K562 (cell line): ENCODE measurements around the gene SIGLEC6. TPM values are rescaled to one million over a fixed set of nuclear protein-coding genes. Genes with fewer than 3 reads are reported as not detected.

Experiments
- CEBPB ChIP-seq: fragments of 450-650 bp; IDR thresholded peaks from 2 replicates; pipeline ENCODE4 v1.6.1; 2016; ENCODE audit warnings: missing genetic modification characterization, missing compliant biosample characterization
- CHD1 ChIP-seq: fragments of 200-600 bp; sonication (generic); IDR thresholded peaks from one replicate; pipeline ENCODE4 v1.6.1; 2012; ENCODE audit warnings: mild to moderate bottlenecking, moderate library complexity, low read length, inconsistent platforms
- HDGF ChIP-seq: fragments of 450-650 bp; IDR thresholded peaks from 2 replicates; pipeline ENCODE4 v1.6.1; 2016
- JUND ChIP-seq, 2 experiments: IDR thresholded peaks; 2 replicates in 1 of 2; 3 replicates in 1 of 2; pipeline ENCODE4 v1.6.1; 2011; ENCODE audit warnings: borderline replicate concordance in 2 of 2, low read depth in 2 of 2, low read length in 2 of 2, improper control_type of control experiment in 1 of 2, missing biosample characterization in 1 of 2, missing genetic modification characterization in 1 of 2, missing genetic modification reagents in 1 of 2
- MECOM ChIP-seq: fragments of 250-450 bp; sonication (Bioruptor Pico); IDR thresholded peaks from 2 replicates; pipeline ENCODE4 v1.8.0; 2022; ENCODE audit warnings: inconsistent platforms
- MTA2 ChIP-seq: fragments of 450-650 bp; IDR thresholded peaks from 2 replicates; pipeline ENCODE4 v1.6.1; 2016; ENCODE audit warnings: low read depth
- MTF1 ChIP-seq: fragments of 250-450 bp; sonication (Bioruptor Pico); IDR thresholded peaks from 2 replicates; pipeline ENCODE4 v1.9.0; 2021; ENCODE audit warnings: moderate library complexity, mild to moderate bottlenecking, inconsistent platforms, borderline replicate concordance
- NFRKB ChIP-seq: fragments of 450-650 bp; IDR thresholded peaks from 2 replicates; pipeline ENCODE4 v1.6.1; 2016; ENCODE audit warnings: low read depth
- NR2F6 ChIP-seq: fragments of 450-650 bp; formaldehyde crosslinking; IDR thresholded peaks from 2 replicates; pipeline ENCODE4 v1.4.0; 2020; ENCODE audit warnings: mild to moderate bottlenecking
- RB1 ChIP-seq: fragments of 450-650 bp; IDR thresholded peaks from 2 replicates; pipeline ENCODE4 v1.6.1; 2017; ENCODE audit warnings: low read depth, mild to moderate bottlenecking
- SIRT6 ChIP-seq: IDR thresholded peaks from one replicate; pipeline ENCODE4 v1.6.1; 2012; ENCODE audit warnings: low read depth, mild to moderate bottlenecking, control low read depth, inconsistent platforms, low read length, moderate library complexity
- SREBF2 ChIP-seq: sonication (generic); formaldehyde crosslinking; IDR thresholded peaks from 2 replicates; pipeline ENCODE4 v1.4.0; 2020; ENCODE audit warnings: mild to moderate bottlenecking, missing genetic modification reagents
- SRSF9 ChIP-seq: fragments of 200-400 bp; formaldehyde crosslinking; IDR thresholded peaks from 2 replicates; pipeline ENCODE4 v1.6.1; 2017; ENCODE audit warnings: low read depth, low read length, borderline replicate concordance
- XRCC5 ChIP-seq: fragments of 200-400 bp; formaldehyde crosslinking; IDR thresholded peaks from 2 replicates; pipeline ENCODE4 v1.6.1; 2017; ENCODE audit warnings: low read depth, mild to moderate bottlenecking, low read length
- ZKSCAN1 ChIP-seq: fragments of 150-350 bp; IDR thresholded peaks from 2 replicates; pipeline ENCODE4 v1.6.1; 2016; ENCODE audit warnings: low read depth, low read length
- ZNF217 ChIP-seq: sonication (generic); formaldehyde crosslinking; IDR thresholded peaks from 2 replicates; pipeline ENCODE4 v1.8.0; 2022; ENCODE audit warnings: mild to moderate bottlenecking, missing genetic modification reagents
- ZNF3 ChIP-seq: fragments of 250-450 bp; sonication (Bioruptor Pico); IDR thresholded peaks from 2 replicates; pipeline ENCODE4 v1.5.0; 2021; ENCODE audit warnings: mild to moderate bottlenecking, moderate library complexity
- ZNF431 ChIP-seq: sonication (generic); formaldehyde crosslinking; IDR thresholded peaks from 2 replicates; pipeline ENCODE4 v1.8.0; 2022; ENCODE audit warnings: mild to moderate bottlenecking, missing genetic modification reagents
- ZNF436 ChIP-seq: fragments of 250-450, 450-650 bp; sonication (Bioruptor Pico); formaldehyde crosslinking; IDR thresholded peaks from 2 replicates; pipeline ENCODE4 v1.7.0; 2020; ENCODE audit warnings: mild to moderate bottlenecking
- ZNF583 ChIP-seq: fragments of 250-450 bp; sonication (Bioruptor Pico); IDR thresholded peaks from 2 replicates; pipeline ENCODE4 v1.4.0; 2020
- polyA plus RNA-seq, 8 experiments: library from polyadenylated mRNA; depleted of rRNA in 4 of 8; stranded (reverse) in 5 of 8; unstranded in 3 of 8; fragments of >200 nt; fragmentation: Nextera tagmentation in 2 of 8; fragmentation: Illumina TruSeq in 1 of 8; extraction: Ambion mirVana in 2 of 8; extraction: Trizol in 1 of 8; gene quantifications; 2 replicates each; pipeline versions ENCODE4 v1.2.1 to v1.2.3, GENCODE V29; 2011 to 2014; ENCODE audit warnings: inconsistent platforms in 1 of 8, missing spikeins in 1 of 8
- total RNA-seq, 7 experiments: library from RNA; depleted of rRNA in 6 of 7; stranded (reverse); fragments of >200 nt in 6 of 7; fragmentation: Illumina TruSeq in 2 of 7; extraction: Trizol in 2 of 7; gene quantifications; 2 replicates each; pipeline versions ENCODE4 v1.2.1 to v1.2.3, GENCODE V29; 2011 to 2021; ENCODE audit warnings: low replicate concordance in 1 of 7
- TF ChIP-seq, protein P1 (sequence below): sonication (generic); formaldehyde crosslinking; IDR thresholded peaks from 2 replicates; pipeline ENCODE4 v1.8.0; 2022; ENCODE audit warnings: mild to moderate bottlenecking, missing genetic modification reagents
- TF ChIP-seq, protein P2 (sequence below): fragments of 250-450 bp; sonication (Bioruptor Pico); IDR thresholded peaks from 2 replicates; pipeline ENCODE4 v1.5.0; 2020; ENCODE audit warnings: mild to moderate bottlenecking, borderline replicate concordance
- TF ChIP-seq, protein P3 (sequence below): fragments of 450-650 bp; IDR thresholded peaks from 2 replicates; pipeline ENCODE4 v1.6.1; 2017; ENCODE audit warnings: mild to moderate bottlenecking, moderate library complexity
- TF ChIP-seq, protein P4 (sequence below): IDR thresholded peaks from 2 replicates; pipeline ENCODE4 v1.6.1; 2016; ENCODE audit warnings: missing genetic modification characterization, missing compliant biosample characterization

The SIGLEC6 gene
- total and polyA plus RNA-seq, 9 of the 15 experiments (the other 6 are each of a cell fraction or from before 2014, with no cell fraction given) = 0.03 to 17.5 (median 0.71) TPM

DNA sequence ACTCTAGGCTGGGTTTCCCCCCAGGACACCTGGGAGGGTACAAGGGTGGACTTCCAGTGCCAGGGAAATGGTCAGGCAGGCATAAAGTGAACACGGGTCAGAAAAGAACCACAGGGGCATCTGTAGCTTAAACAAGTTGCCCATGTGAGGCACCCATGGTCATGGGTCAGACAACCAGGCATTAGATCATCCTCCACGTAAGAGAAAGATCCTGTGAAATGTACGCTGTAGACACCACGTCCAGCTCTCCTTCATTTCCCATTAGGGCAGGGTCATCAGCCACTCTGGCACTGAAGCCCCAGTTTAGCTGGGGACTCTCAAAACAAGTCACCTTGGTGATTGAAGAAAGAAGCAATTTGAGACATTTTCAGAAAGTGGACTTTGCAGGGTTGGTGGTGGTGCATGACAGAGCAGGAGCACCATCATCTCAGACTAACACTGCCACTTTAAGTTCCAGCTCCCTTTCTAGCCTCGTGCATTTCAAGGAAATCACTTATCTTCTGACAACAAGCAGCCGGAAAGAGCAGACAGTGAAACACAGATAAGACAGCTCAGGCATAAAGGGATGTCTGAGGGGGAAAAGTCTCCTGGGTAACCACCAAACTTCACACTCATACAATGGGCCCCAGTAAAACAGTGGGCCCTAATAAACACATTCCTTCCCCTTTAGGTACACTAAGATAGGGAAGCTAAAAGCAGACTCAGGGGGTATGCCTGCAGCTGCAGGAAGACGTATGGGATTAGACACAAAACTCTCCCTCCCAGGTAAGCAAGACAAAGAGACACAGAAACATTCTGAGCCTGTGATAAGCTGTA lies 16.1 kb upstream of the SIGLEC6 start (continued):
- TF ChIP-seq, protein P1, sequence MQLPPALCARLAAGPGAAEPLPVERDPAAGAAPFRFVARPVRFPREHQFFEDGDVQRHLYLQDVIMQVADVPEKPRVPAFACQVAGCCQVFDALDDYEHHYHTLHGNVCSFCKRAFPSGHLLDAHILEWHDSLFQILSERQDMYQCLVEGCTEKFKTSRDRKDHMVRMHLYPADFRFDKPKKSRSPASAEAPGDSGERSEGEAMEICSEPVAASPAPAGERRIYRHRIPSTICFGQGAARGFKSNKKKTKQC = no peak
- peak; percentile 66; the same call in 1 of the 2 replicates for TF ChIP-seq ZNF583 (CRISPR knock-in tag)
- TF ChIP-seq, protein P2, sequence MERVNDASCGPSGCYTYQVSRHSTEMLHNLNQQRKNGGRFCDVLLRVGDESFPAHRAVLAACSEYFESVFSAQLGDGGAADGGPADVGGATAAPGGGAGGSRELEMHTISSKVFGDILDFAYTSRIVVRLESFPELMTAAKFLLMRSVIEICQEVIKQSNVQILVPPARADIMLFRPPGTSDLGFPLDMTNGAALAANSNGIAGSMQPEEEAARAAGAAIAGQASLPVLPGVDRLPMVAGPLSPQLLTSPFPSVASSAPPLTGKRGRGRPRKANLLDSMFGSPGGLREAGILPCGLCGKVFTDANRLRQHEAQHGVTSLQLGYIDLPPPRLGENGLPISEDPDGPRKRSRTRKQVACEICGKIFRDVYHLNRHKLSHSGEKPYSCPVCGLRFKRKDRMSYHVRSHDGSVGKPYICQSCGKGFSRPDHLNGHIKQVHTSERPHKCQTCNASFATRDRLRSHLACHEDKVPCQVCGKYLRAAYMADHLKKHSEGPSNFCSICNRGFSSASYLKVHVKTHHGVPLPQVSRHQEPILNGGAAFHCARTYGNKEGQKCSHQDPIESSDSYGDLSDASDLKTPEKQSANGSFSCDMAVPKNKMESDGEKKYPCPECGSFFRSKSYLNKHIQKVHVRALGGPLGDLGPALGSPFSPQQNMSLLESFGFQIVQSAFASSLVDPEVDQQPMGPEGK (CRISPR knock-in tag) = peak; percentile 59; the same call in 1 of the 2 replicates
- no peak for TF ChIP-seq CEBPB (tag)
- no peak for TF ChIP-seq SREBF2
- TF ChIP-seq ZKSCAN1 = no peak
- TF ChIP-seq, protein P3, sequence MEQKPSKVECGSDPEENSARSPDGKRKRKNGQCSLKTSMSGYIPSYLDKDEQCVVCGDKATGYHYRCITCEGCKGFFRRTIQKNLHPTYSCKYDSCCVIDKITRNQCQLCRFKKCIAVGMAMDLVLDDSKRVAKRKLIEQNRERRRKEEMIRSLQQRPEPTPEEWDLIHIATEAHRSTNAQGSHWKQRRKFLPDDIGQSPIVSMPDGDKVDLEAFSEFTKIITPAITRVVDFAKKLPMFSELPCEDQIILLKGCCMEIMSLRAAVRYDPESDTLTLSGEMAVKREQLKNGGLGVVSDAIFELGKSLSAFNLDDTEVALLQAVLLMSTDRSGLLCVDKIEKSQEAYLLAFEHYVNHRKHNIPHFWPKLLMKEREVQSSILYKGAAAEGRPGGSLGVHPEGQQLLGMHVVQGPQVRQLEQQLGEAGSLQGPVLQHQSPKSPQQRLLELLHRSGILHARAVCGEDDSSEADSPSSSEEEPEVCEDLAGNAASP = no peak
- no peak for TF ChIP-seq MECOM (CRISPR knock-in tag)
- peak; percentile 99 for TF ChIP-seq NFRKB
- TF ChIP-seq JUND (IDR thresholded peaks at IDR 0.05; ENCODE audit: borderline replicate concordance, low read depth, low read length) = peak; percentile 87
- peak; percentile 78; the same call in 2 of the 3 replicates for TF ChIP-seq JUND (tag; IDR thresholded peaks at IDR 0.05; ENCODE audit: borderline replicate concordance, low read depth, low read length)
- TF ChIP-seq HDGF = no peak
- no peak for TF ChIP-seq SRSF9
- no peak for TF ChIP-seq NR2F6 (CRISPR knock-in tag)
- TF ChIP-seq ZNF436 (CRISPR knock-in tag) = no peak
- TF ChIP-seq CHD1 = peak; percentile 66
- no peak for TF ChIP-seq ZNF217 (CRISPR knock-in tag)
- no peak for TF ChIP-seq XRCC5
- TF ChIP-seq SIRT6 = no peak
- TF ChIP-seq ZNF431 = no peak
- no peak for TF ChIP-seq ZNF3 (CRISPR knock-in tag)
- TF ChIP-seq MTF1 (CRISPR knock-in tag) = no peak
- TF ChIP-seq, protein P4, sequence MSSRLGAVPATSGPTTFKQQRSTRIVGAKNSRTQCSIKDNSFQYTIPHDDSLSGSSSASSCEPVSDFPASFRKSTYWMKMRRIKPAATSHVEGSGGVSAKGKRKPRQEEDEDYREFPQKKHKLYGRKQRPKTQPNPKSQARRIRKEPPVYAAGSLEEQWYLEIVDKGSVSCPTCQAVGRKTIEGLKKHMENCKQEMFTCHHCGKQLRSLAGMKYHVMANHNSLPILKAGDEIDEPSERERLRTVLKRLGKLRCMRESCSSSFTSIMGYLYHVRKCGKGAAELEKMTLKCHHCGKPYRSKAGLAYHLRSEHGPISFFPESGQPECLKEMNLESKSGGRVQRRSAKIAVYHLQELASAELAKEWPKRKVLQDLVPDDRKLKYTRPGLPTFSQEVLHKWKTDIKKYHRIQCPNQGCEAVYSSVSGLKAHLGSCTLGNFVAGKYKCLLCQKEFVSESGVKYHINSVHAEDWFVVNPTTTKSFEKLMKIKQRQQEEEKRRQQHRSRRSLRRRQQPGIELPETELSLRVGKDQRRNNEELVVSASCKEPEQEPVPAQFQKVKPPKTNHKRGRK (tag) = no peak
- TF ChIP-seq MTA2 = peak; percentile 99
- peak; percentile 57; the same call in 1 of the 2 replicates for TF ChIP-seq RB1
